Activated CD8-positive, alpha-beta memory T cell treated with anti-CD3 and anti-CD28 coated beads, Interleukin-2, amount 50 U/mL, for 24 hours (primary cell): ENCODE results near the gene USP11.
A peak's percentile ranks its signal among the peaks of the same experiment; 100 is the strongest.

Experiments used
- DNase-seq: peaks from one replicate; pipeline ENCODE4 v3.0.0-alpha.2; 2020; ENCODE audit errors: extremely low read depth

The USP11 gene

DNA sequence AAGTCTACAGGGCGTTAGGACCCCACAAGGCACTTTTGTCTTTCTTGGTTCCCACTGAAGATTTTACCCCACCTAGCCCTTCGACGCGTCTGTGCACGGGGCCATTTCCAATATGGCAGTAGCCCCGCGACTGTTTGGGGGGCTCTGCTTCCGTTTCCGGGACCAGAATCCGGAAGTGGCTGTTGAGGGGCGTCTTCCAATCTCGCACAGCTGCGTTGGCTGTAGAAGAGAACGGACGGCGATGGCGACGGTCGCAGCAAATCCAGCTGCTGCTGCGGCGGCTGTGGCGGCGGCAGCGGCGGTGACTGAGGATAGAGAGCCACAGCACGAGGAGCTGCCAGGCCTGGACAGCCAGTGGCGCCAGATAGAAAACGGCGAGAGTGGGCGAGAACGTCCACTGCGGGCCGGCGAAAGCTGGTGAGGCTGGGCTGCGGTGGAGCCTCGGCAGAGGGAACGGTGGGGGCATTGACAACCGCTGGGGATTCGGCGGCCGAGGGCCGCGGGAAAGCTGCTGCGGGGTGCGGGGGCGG, at the start of gene USP11:
Gene USP11 (plus strand): TSS at position 207 of the 530 bp plus-strand sequence. CDS start 35 bp downstream, at position 242.
- peak; percentile 20 for DNase-seq

DNA sequence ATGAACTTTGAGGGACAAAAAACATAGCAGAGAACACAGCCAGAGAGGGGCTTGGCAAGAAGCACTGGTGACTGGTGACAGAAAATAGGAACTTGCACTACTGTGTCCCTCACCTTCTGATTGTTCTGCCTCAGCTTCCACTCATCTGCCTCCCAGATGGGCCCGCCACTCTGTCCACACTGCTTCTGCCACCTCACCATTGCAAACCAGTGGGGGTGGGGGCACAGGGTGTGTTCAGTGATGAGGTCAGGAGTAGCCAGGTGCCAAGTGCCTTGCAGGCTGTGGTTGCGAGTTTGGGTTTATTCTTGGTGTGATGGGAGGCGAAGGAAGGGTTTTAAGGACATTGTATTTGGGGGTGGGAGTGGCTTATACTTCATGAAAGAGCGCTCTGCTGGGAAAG, 48.3 kb upstream of the USP11 start:
- no peak for DNase-seq

DNA sequence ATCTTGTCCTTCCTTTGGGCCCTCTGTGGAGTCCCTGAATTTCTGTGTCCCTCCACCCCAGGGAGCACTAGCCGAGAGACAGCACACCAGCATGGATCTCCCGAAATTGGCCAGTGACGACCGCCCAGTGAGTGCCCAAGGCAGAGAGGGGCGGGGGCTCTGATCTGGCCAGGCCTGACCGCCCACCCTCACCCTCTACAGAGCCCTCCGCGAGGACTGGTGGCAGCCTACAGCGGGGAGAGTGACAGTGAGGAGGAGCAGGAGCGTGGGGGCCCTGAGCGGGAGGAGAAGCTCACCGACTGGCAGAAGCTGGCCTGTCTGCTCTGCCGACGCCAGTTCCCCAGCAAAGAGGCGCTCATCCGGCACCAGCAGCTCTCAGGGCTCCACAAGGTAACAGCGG, 47.6 kb upstream of the USP11 start:
- no peak for DNase-seq

DNA sequence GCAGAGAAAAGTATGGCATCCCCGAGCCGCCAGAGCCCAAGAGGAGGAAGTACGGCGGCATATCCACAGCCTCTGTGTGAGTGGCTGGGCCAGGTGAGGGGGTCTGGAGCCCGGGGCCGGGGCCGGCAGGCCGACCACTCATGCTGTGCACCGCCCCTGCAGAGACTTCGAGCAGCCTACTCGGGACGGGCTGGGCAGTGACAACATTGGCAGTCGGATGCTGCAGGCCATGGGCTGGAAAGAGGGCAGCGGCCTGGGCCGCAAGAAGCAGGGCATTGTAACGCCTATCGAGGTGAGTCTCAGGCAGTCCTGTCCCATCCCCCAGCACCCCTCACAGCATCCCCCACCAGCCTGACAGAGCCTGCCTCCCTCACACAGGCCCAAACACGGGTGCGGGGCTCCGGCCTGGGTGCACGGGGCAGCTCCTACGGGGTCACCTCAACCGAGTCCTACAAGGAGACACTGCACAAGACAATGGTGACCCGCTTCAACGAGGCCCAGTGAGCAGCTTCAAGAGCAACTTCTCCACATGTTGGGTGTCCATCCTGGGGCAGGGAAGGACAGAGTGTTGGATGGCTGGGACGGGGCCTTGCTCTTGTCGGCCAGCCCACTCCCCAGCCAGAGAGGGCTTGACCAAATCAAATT, 46.6 kb upstream of the USP11 start:
- no peak for DNase-seq

DNA sequence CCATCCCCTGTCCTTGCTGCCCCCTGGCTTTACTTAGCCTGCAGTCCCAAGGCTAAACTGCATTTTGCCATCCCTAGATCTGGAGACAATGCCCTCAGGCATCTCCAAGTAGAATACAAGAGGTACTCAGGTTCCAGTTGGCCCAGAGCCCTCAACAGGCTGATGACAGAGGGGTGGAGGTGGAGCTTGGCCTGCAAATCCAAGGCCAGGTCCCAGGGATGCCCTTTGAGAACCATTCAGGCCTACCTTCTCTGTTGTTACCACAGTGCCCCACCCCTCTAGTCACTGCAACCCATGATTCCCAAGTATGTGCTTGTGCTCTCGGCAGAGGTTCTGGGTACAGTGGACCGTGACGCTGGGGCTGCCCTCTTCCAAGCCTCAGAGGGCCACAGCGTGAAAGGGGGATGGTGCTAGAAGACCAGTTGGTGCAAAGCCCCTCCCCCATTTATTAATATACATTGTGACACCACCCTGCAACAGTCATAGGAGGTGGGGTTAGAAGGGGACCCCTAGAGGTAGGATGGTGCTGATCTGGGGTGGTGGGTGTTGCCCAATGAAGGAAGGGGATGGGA, 45.6 kb upstream of the USP11 start:
- no peak for DNase-seq

DNA sequence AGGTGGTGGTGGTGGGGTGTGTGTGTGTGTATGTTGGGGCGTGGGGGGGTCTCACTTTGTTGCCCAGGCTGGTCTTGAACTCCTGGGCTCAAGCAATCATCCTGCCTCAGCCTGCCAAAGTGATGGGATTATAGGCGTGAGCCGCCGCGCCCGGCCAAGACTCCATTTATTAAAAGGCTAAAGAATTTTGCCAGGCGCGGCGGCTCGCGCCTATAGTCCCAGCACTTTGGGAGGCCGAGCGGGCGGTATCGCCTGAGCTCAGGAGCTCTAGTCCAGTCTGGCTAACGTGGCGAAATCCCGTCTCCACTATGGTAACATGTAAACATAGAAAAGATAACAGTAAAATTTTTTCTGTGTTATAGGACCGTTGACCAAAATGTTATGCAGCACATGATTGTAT, 42.9 kb upstream of the USP11 start:
- no peak for DNase-seq

DNA sequence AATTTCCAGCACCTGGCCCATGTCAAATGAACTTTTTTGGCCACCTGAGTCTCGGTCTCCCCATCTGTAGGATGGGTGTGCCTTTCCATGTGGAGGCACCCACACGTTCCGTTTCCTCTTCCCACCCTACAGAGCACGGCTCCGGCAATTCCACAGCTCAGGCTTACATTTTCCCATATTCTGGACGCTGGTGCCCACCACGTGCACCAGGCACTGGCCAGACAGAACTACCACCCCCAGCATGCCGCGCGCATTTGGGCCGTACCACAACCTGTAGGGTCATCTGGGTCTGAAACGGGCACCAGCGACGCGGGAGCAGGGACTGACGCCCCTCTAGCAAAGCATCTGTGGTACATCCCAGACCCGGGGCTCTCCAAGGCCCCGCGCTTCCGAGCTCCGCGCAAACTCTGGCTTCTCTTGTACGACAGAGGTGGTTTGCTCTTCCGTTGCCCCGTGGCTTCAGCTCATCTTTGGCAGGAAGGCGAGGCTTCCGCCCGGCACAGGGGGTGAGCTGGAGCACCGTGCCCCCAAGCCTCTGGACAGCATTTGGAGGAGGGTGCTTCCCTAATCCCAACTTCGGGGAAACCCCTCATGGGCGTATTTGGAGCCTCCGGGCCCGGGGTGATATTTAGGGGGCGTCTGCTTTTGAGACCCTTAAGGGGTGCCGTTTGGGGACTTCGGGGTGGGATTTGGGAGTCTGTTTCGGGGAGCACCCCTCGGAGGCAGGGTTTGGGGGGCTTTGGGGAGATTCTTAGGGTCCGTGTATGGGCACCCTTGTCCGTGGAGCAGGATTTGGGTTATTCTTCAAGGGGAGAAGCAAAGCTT, 42.2 kb upstream of the USP11 start:
- DNase-seq = peak; percentile 67

DNA sequence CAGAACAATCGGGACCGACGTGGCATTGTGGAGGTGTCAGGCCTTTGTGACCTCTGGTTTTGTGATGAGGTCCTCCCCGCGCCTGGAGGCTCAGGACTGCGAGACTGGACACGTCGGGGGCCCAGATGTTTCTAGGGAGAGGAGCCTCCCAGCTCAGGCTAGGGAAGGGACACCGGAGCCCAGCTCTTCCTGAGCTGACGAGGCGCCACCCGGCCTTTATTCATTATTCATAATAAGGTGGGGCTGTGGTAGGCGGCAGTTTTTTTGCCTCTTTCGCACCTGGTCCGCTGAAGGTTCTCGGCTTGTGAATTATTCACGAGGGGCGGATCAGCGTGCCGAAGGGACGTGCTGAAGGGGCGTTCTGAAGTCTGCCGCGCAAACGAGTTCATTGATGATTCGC, 41.5 kb upstream of the USP11 start:
- DNase-seq = no peak

DNA sequence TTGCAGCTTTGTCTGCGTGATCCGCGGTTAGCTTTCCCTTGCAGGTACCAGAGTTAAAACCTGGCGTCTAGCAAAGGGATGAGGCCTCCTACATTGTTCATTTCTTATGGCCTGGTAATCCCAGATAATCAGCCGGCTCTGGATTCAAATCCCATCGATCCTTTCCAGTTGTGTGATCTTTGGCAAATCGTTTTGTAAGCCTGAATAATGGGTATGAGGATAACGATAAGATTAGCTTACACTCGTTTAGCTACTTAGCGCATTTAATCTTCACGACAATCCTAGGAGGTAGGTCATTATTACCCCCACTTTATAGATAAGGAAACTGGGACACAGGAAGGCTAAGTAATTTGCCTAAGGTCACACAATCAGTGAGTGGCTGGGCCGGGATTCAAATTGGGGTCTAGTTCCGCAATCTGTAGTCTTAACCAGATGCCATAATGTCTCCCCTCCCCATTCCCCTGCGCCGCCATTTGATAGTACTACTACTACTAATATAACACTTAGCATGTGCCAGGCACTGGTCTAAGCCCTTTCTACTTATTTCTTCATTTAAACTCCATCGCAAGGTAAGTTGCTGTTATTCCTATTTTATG, 40.9 kb upstream of the USP11 start:
- no peak for DNase-seq

DNA sequence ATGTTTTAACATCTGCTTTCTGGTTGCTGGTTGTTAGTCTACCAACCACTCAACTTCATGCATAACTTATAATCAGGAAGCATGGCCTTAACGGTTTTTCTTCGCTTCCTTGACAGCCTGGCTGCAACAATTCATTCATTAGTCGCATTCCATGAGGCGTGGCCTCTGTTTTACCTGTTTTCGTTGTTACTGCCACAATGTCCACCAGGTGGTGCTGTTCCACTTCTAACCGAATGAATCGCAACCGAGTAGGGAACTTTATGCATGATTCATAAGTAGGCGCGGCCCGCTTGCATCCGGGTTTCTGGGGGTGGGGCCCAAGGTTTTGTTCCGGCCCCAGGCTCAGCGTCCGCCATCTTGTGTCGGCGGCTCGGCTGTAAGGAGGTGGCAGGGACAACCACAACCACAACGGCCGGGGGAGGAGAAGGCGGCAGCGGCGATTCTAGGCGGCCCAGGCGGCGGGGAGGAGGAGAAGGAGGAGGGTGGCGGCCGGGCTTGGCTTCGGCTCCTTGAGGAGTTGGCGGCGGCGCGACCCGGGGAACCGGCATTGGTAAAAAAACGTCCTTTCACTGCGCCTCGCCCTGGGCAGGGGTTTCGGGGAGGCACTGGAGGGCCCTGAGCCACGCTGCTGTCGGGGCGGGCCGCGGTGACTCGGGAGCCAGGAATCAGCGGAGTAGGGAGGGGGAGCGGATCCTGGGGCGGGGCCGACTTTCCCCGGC, 39.2 kb upstream of the USP11 start, which contains the start of gene UBA1:
Gene UBA1 (plus strand): TSS at position 355 of the 719 bp plus-strand sequence. CDS start 4,974 bp downstream, outside the sequence.
- DNase-seq = peak; percentile 74

DNA sequence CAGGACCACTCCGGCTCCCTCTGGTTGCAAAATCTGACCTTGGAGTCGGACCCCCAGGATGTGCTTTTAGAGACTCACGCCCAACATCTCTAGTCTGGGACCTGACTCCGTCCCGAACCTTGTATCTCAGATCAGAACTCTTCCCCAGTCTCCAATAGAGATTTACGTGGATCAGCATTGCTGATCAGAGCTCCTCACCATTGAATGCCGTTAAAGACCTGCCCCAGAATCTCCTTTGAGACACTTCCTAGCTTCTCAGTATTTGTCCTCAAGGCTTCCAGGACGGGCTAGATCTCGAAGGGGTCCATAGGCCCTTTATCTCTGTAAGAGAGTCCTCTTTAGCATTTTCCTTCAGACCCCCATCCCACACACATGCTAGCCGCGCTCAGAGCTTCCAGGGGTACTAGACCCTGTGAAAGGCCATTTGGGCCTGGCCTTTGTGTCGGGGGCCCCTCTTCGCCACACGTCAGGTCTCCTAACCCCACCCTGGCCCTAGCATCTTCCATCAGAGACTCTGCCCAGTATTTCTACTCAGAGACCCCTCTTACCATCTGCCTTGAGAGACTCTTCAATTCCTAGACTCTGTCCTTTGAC, 38.5 kb upstream of the USP11 start:
- DNase-seq = no peak

DNA sequence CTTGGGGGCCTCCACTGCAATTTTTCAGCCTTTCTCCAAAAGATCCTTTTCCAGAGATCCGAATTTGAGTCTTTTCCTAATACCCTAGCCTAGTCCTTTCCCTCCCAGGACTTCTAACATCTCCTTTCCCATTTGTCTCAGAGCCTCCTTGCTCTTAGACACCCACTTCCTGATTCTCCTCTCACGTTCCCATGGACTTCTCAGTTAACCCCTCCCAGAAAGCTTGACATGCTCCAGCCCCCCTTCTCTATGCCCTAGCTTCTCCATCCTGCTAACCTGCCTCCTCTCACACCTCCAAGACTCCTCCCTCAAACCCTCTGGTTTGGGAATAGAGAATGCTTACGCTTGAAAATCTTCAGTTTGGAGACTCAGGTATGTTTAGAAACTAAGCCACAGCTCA, 36.7 kb upstream of the USP11 start:
- DNase-seq = no peak

DNA sequence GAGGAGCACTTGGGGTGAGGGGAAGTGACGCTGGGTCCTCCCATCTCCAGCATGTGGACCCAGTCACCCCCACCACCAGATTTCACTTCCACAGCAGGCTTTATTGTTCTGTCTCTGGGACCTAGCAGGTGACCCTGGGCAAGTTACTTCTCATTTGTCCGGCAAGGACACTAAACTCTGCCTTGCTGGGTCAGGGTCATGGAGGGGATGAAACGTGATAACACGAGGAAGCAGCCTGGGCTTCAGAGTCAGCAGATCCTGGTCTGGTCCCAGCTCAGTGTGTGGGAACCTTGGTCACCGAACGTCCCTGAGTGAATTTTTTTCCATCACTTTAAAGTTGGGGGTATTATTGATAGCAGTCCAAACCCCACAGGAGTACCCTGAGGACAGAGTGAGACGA, 35.3 kb upstream of the USP11 start:
- no peak for DNase-seq

DNA sequence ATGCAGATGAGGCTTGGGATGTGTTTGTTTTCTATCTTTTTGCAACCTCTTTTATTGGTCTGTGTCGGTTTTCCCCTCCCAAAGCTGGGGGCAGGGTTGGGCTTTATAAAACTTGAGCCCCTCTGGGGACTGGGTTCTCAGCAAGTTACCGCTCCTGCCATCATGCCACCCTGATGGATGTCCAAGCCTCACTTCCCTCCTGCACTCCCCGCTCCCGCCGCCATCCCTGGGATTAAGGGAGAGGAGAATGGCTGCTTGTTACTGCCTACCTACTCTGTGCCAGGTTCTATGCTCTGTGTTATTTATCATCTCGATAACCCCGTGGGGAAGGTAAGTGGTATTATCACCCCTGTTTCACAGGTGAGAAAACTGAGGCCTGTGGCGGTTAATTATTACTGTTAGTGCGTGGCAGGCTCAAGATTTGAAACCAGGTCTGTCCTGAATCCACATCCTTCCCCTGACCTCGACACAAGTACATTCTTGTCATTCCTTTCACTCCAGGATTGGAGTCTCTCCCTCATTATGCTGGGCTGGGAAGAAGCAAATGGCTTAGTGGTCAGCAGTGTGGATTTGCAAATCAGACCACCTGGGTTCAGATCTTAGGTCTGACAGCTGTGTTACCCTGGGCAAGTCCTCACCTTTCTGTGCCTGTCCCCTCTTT, 34.7 kb upstream of the USP11 start:
- no peak for DNase-seq

DNA sequence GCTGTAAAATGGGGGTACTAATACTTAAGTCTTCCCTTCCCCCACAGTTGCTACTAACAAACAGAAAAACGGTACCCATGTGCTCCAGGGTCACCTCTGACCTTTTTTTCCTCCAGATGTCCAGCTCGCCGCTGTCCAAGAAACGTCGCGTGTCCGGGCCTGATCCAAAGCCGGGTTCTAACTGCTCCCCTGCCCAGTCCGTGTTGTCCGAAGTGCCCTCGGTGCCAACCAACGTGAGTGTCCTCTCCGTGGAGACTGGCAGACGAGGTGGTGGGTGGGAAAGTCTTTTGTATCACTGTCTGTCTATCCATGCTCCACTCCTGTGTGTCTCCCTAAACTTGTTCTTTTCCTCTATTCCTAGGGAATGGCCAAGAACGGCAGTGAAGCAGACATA, 34.1 kb upstream of the USP11 start:
- DNase-seq = no peak

DNA sequence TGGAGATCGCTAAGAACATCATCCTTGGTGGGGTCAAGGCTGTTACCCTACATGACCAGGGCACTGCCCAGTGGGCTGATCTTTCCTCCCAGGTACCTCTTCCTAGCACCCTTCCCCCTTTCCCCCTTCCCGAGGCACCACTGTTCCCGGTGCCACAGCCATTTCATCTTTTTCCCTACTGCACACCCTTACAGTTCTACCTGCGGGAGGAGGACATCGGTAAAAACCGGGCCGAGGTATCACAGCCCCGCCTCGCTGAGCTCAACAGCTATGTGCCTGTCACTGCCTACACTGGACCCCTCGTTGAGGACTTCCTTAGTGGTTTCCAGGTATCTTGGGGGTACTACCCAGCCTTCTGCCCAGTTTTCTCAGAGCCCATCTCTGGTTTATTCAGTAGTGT, 33.5 kb upstream of the USP11 start:
- DNase-seq = no peak

DNA sequence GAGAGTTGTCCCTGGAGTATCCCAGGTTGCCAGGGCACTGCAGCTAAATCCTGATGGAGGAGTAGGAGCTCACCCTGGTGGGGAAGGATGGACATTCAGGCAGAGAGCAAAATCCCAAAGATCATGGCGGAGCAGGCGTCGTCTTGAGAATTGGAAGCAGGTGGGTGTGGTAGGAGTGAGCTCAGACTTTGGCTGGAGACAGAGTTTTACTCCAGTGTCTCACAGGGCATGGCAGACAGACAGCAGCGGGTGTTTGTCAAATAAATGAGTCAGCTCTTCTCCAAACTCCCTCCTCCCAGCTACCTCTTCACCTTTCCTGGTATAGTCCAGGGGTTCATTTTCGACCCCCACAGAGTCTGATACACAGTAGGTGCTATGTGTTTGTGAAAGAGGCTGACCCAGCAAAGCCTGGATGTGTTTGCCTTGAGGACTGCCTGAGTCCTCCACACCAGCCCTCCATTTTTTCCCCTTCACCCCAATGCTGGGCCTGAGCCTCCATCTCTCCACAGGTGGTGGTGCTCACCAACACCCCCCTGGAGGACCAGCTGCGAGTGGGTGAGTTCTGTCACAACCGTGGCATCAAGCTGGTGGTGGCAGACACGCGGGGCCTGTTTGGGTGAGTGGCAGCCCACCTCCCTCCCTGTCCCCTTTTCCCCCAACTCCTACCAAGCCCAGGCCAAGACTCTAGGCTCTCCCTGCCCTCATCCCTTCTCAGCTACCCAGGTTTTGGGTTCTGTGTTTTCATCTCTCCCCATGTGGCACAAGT, 32.2 kb upstream of the USP11 start:
- no peak for DNase-seq

DNA sequence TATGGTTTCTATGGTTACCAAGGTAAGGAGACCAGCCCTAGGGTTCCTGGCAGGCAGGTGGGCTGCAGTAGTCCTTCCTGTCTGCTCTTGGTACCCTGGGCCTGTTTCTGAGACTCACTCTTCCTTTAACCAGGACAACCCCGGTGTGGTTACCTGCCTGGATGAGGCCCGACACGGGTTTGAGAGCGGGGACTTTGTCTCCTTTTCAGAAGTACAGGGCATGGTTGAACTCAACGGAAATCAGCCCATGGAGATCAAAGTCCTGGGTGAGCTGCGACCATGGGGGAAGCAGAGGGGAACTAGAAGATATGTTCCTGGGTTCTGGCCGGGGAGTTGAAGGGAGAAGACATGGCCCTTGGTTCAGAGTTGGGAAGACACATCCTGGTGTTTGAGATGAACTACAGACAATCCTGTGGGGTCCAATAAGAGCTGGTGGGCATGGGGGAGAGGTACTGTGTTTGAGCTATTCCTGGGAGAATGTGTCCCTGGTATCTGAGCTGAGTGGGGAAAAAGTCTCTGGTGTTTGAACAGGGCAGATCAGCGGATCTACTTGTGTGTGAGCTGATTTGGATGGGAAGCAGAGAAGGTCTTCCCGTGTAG, 31.4 kb upstream of the USP11 start:
- DNase-seq = no peak

DNA sequence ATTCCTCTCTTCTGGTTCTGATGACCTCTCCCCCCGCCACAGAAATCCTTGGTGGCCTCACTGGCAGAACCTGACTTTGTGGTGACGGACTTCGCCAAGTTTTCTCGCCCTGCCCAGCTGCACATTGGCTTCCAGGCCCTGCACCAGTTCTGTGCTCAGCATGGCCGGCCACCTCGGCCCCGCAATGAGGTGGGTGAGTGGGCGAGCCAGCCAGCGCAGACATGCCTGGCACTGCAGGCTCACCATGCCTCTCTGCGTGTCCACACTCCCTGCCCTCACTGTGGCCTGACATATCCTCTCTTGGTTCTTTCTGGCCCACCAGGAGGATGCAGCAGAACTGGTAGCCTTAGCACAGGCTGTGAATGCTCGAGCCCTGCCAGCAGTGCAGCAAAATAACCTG, 30.5 kb upstream of the USP11 start:
- no peak for DNase-seq

DNA sequence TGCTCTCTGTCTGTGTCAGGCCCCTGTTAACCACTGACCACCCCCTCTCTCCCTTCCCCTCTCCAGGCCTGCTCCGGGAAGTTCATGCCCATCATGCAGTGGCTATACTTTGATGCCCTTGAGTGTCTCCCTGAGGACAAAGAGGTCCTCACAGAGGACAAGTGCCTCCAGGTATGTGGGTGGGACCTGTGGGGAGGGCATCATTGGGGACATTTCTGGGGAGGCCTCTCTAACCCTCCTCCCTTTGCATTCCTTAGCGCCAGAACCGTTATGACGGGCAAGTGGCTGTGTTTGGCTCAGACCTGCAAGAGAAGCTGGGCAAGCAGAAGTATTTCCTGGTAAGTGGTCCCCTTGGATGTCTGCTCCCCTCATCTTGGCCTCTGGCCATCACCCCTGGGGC, 29.9 kb upstream of the USP11 start:
- DNase-seq = no peak
